Hepatocyte (in vitro differentiated cells): ENCODE results near the gene NRG3. TPM values are rescaled to one million over a fixed set of nuclear protein-coding genes. Genes with fewer than 3 reads are reported as not detected.

Experiments used
- DNase-seq: peaks from one replicate; pipeline ENCODE4 v3.0.0-alpha.2; 2016; ENCODE audit warnings: low spot score
- H2AFZ ChIP-seq: fragments of 200-600 bp; sonication (generic); 2 replicates; pipeline ENCODE4 v1.6.0; 2016; ENCODE audit warnings: antibody characterized with exemption, mild to moderate bottlenecking
- H3K27ac ChIP-seq: fragments of 200-600 bp; sonication (generic); 2 replicates; pipeline ENCODE4 v1.5.1; 2016; ENCODE audit warnings: mild to moderate bottlenecking
- H3K27me3 ChIP-seq: fragments of 200-600 bp; sonication (generic); 2 replicates; pipeline ENCODE4 v1.6.1; 2016
- H3K36me3 ChIP-seq: fragments of 200-600 bp; sonication (generic); replicated peaks from 2 replicates; pipeline ENCODE4 v1.5.1; 2016; ENCODE audit warnings: low read depth; ENCODE audit not compliant: insufficient read depth
- H3K4me1 ChIP-seq: fragments of 200-600 bp; sonication (generic); 2 replicates; pipeline ENCODE4 v1.5.1; 2016; ENCODE audit warnings: mild to moderate bottlenecking, moderate library complexity; ENCODE audit not compliant: insufficient read depth
- H3K4me2 ChIP-seq: fragments of 200-600 bp; sonication (generic); 2 replicates; pipeline ENCODE4 v1.6.0; 2016
- H3K4me3 ChIP-seq: fragments of 200-600 bp; sonication (generic); 2 replicates; pipeline ENCODE4 v1.5.1; 2016; ENCODE audit warnings: mild to moderate bottlenecking
- H3K79me2 ChIP-seq: fragments of 200-600 bp; sonication (generic); 2 replicates; pipeline ENCODE4 v1.6.0; 2017; ENCODE audit warnings: mild to moderate bottlenecking
- H3K9me2 ChIP-seq: fragments of 200-600 bp; sonication (generic); replicated peaks from 2 replicates; pipeline ENCODE4 v1.6.0; 2017; ENCODE audit warnings: mild to moderate bottlenecking; ENCODE audit not compliant: insufficient read depth
- H3K9me3 ChIP-seq: fragments of 200-600 bp; sonication (generic); 2 replicates; pipeline ENCODE4 v1.5.1; 2016; ENCODE audit warnings: low read depth, mild to moderate bottlenecking
- H4K20me1 ChIP-seq: fragments of 200-600 bp; sonication (generic); 2 replicates; pipeline ENCODE4 v1.6.0; 2016; ENCODE audit warnings: mild to moderate bottlenecking; ENCODE audit not compliant: insufficient read depth, poor library complexity, severe bottlenecking
- CTCF ChIP-seq: fragments of 200-600 bp; sonication (generic); IDR thresholded peaks from 2 replicates; pipeline ENCODE4 v1.5.1; 2016; ENCODE audit warnings: antibody characterized with exemption, mild to moderate bottlenecking; ENCODE audit not compliant: poor library complexity
- EZH2 ChIP-seq: fragments of 200-600 bp; sonication (generic); IDR thresholded peaks from 2 replicates; pipeline ENCODE4 v1.6.1; 2016; ENCODE audit warnings: antibody characterized with exemption, mild to moderate bottlenecking, borderline replicate concordance
- EZH2phosphoT487 ChIP-seq: fragments of 200-600 bp; sonication (generic); IDR thresholded peaks from one replicate; pipeline ENCODE4 v1.6.1; 2018; ENCODE audit warnings: antibody characterized with exemption, mild to moderate bottlenecking, low read depth, moderate library complexity; ENCODE audit not compliant: unreplicated experiment, severe bottlenecking
- WGBS: methylation state at CpG from one replicate; pipeline ENCODE4 v1.1.6; 2016; ENCODE audit warnings: low lambda C conversion rate; ENCODE audit errors: missing lambda C conversion rate; 5-methylcytosine and 5-hydroxymethylcytosine counted together
- polyA plus RNA-seq: library from polyadenylated mRNA; unstranded; fragments of >200 nt; fragmentation: Nextera tagmentation; extraction: Ambion mirVana; gene quantifications from 2 replicates; pipeline ENCODE4 v1.2.1, GENCODE V29; 2016
- total RNA-seq: library from RNA; depleted of rRNA; stranded (reverse); fragments of >200 nt; gene quantifications from 2 replicates; pipeline ENCODE4 v1.2.3, GENCODE V29; 2014

Gene NRG3
- total and polyA plus RNA-seq, 2 experiments from 2014 or later: 0.57 to 2.0 TPM

- Histone ChIP-seq H3K4me2 (no peak overlapping the region), H3K36me3 (no peaks in the 10 kb centered on the region), H2AFZ (no peak overlapping the region), H4K20me1 (no peaks in the 10 kb centered on the region), H3K27ac (no peak overlapping the region), H3K4me1 (no peaks in the 10 kb centered on the region), H3K9me2 (no peaks in the 10 kb centered on the region), H3K4me3 (no peak overlapping the region), H3K79me2 (no peaks in the 10 kb centered on the region), H3K27me3 (no peaks in the 10 kb centered on the region), H3K9me3 (no peaks in the 10 kb centered on the region)
- 85% methylated on average over 2 of the region's 2 CpGs for WGBS
- TF ChIP-seq CTCF (no peak), EZH2phosphoT487 (no peak), EZH2 (no peak)
- no peak for DNase-seq
These were observed 86.6 kb downstream of the NRG3 start for GRCh38 chr10:81961451-81962184.

- Histone ChIP-seq H3K9me3 (no peaks in the 10 kb centered on the region), H4K20me1 (no peaks in the 10 kb centered on the region), H3K4me1 (no peaks in the 10 kb centered on the region), H3K9me2 (no peaks in the 10 kb centered on the region), H3K27ac (no peak overlapping the region), H3K4me3 (no peak overlapping the region), H3K4me2 (no peak overlapping the region), H2AFZ (no peak overlapping the region), H3K79me2 (no peaks in the 10 kb centered on the region), H3K27me3 (no peaks in the 10 kb centered on the region), H3K36me3 (no peaks in the 10 kb centered on the region)
- WGBS: 84% methylated on average over 9 of the region's 9 CpGs
- no peak for DNase-seq
- TF ChIP-seq EZH2 (no peak), EZH2phosphoT487 (no peak), CTCF (no peak)
These were observed 88.6 kb downstream of the NRG3 start for GRCh38 chr10:81963606-81964005.

GRCh38 chr10:81967716-81968115 is 92.7 kb downstream of the NRG3 start:
- no peak overlapping the region for H3K4me3 ChIP-seq
- H3K27me3 ChIP-seq: no peaks in the 10 kb centered on the region
- no peaks in the 10 kb centered on the region for H3K36me3 ChIP-seq
- no peaks in the 10 kb centered on the region for H3K4me1 ChIP-seq
- H4K20me1 ChIP-seq: no peaks in the 10 kb centered on the region
- no peak overlapping the region for H2AFZ ChIP-seq
- H3K79me2 ChIP-seq: no peaks in the 10 kb centered on the region
- no peak for DNase-seq
- no peaks in the 10 kb centered on the region for H3K9me2 ChIP-seq
- H3K4me2 ChIP-seq: no peak overlapping the region
- no peaks in the 10 kb centered on the region for H3K9me3 ChIP-seq
- H3K27ac ChIP-seq: no peak overlapping the region
- no peak for TF ChIP-seq EZH2phosphoT487
- TF ChIP-seq CTCF: no peak
- TF ChIP-seq EZH2: no peak

- no peak overlapping the region for H2AFZ ChIP-seq
- H3K9me3 ChIP-seq: no peaks in the 10 kb centered on the region
- H3K9me2 ChIP-seq: no peaks in the 10 kb centered on the region
- no peak for TF ChIP-seq CTCF
- TF ChIP-seq EZH2: no peak
- TF ChIP-seq EZH2phosphoT487: no peak
- no peak overlapping the region for H3K27ac ChIP-seq
- WGBS: 81% methylated on average over 2 of the region's 2 CpGs
- H3K4me1 ChIP-seq: no peaks in the 10 kb centered on the region
- no peaks in the 10 kb centered on the region for H4K20me1 ChIP-seq
- no peak overlapping the region for H3K4me3 ChIP-seq
- H3K4me2 ChIP-seq: no peak overlapping the region
- H3K79me2 ChIP-seq: no peaks in the 10 kb centered on the region
- no peaks in the 10 kb centered on the region for H3K27me3 ChIP-seq
- H3K36me3 ChIP-seq: no peaks in the 10 kb centered on the region
- DNase-seq: no peak
These were observed 94.1 kb downstream of the NRG3 start for GRCh38 chr10:81969136-81969535.
